ENCODE data around the gene PES1.
"Not testable (repeated sequence)": the region's sequence is repeated elsewhere in the genome, so short reads cannot be mapped to it uniquely, and the experiment has no call there.

The PES1 gene

GRCh38 chr22:30609260-30610185 lies 17.8 kb upstream of the PES1 start:
- peak; percentile 16 to 23 (median 19) for DNase-seq (ENCODE audit: low read depth in 2 of 3, low spot score in 1 of 3)

- no peak for DNase-seq (ENCODE audit: low read depth in 2 of 3, low spot score in 1 of 3)
Measured at GRCh38 chr22:30607939-30608338, 16.2 kb upstream of the PES1 start.

- DNase-seq (ENCODE audit: low read depth in 2 of 3, low spot score in 1 of 3): no peak
Measured at GRCh38 chr22:30607300-30607930, 15.7 kb upstream of the PES1 start.

GRCh38 chr22:30606455-30607299 lies 15.0 kb upstream of the PES1 start, which contains the start of gene TCN2:
TSS of gene TCN2 (plus strand) at chr22:30607174. CDS start at chr22:30607332, 158 bp downstream.
- peak in 2 of 3 donors; percentile 26 to 36 for DNase-seq (ENCODE audit: low read depth in 2 of 3, low spot score in 1 of 3)

- peak in 2 of 3 donors; percentile 41 to 47 for DNase-seq (ENCODE audit: low read depth in 2 of 3, low spot score in 1 of 3)
Measured at GRCh38 chr22:30605449-30606110, 13.9 kb upstream of the PES1 start.

GRCh38 chr22:30604723-30605122 lies 13.0 kb upstream of the PES1 start:
- DNase-seq (ENCODE audit: low read depth in 2 of 3, low spot score in 1 of 3): no peak

GRCh38 chr22:30603801-30604200 lies 12.1 kb upstream of the PES1 start:
- no peak for DNase-seq (ENCODE audit: low read depth in 2 of 3, low spot score in 1 of 3)

GRCh38 chr22:30602049-30602448 lies 10.3 kb upstream of the PES1 start:
- DNase-seq (ENCODE audit: low read depth in 2 of 3, low spot score in 1 of 3): no peak

GRCh38 chr22:30601464-30601863 lies 9.8 kb upstream of the PES1 start:
- DNase-seq (ENCODE audit: low read depth in 2 of 3, low spot score in 1 of 3): no peak

GRCh38 chr22:30600921-30601320 lies 9.2 kb upstream of the PES1 start:
- no peak for DNase-seq (ENCODE audit: low read depth in 2 of 3, low spot score in 1 of 3)

GRCh38 chr22:30598986-30599385 lies 7.3 kb upstream of the PES1 start:
- no peak for DNase-seq (ENCODE audit: low read depth in 2 of 3, low spot score in 1 of 3)

- no peak for DNase-seq (ENCODE audit: low read depth in 2 of 3, low spot score in 1 of 3)
Measured at GRCh38 chr22:30596886-30597285, 5.2 kb upstream of the PES1 start.

- DNase-seq (ENCODE audit: low read depth in 2 of 3, low spot score in 1 of 3): no peak
Measured at GRCh38 chr22:30596199-30596598, 4.5 kb upstream of the PES1 start.

GRCh38 chr22:30592360-30592713 lies 627 bp upstream of the PES1 start:
- DNase-seq (ENCODE audit: low read depth in 2 of 3, low spot score in 1 of 3): not testable (repeated sequence)

GRCh38 chr22:30591191-30591587 lies 521 bp downstream of the PES1 start:
- DNase-seq (ENCODE audit: low read depth in 2 of 3, low spot score in 1 of 3): no peak

- no peak for DNase-seq (ENCODE audit: low read depth in 2 of 3, low spot score in 1 of 3)
Measured at GRCh38 chr22:30586414-30586813, 5.3 kb downstream of the PES1 start.

- no peak for DNase-seq (ENCODE audit: low read depth in 2 of 3, low spot score in 1 of 3)
Measured at GRCh38 chr22:30584441-30584840, 7.3 kb downstream of the PES1 start.

GRCh38 chr22:30582788-30583545 lies 8.7 kb downstream of the PES1 start:
- DNase-seq (ENCODE audit: low read depth in 2 of 3, low spot score in 1 of 3): no peak

- no peak for DNase-seq (ENCODE audit: low read depth in 2 of 3, low spot score in 1 of 3)
Measured at GRCh38 chr22:30582051-30582450, 9.7 kb downstream of the PES1 start.

GRCh38 chr22:30580896-30581295 lies 10.8 kb downstream of the PES1 start:
- DNase-seq (ENCODE audit: low read depth in 2 of 3, low spot score in 1 of 3): no peak

All from stimulated activated CD4-positive, alpha-beta T cell treated with anti-CD3 and anti-CD28 coated beads, Interleukin-12 subunit alpha, Interleukin-12 subunit beta, amount 100 ng/mL, for 48 hours (primary cell).